Osteocyte (in vitro differentiated cells): ENCODE results near the gene NELL2. TPM values are rescaled to one million over a fixed set of nuclear protein-coding genes. Genes with fewer than 3 reads are reported as not detected.
"Not testable (repeated sequence)": the region's sequence is repeated elsewhere in the genome, so short reads cannot be mapped to it uniquely, and the experiment has no call there.

Experiments used
- DNase-seq: peaks from one replicate; pipeline ENCODE4 v3.0.0; 2021; ENCODE audit warnings: mixed read lengths; ENCODE audit not compliant: unreplicated experiment; ENCODE audit errors: extremely low spot score
- H3K27ac Mint-ChIP-seq: one replicate; pipeline ENCODE4 v1.8.0; 2021; ENCODE audit warnings: mild to moderate bottlenecking, mixed read lengths; ENCODE audit not compliant: unreplicated experiment
- H3K27me3 Mint-ChIP-seq: one replicate; pipeline ENCODE4 v1.8.0; 2021; ENCODE audit warnings: mixed read lengths; ENCODE audit not compliant: unreplicated experiment
- H3K36me3 Mint-ChIP-seq: one replicate; pipeline ENCODE4 v1.8.0; 2021; ENCODE audit warnings: mixed read lengths; ENCODE audit not compliant: unreplicated experiment
- H3K4me1 Mint-ChIP-seq: one replicate; pipeline ENCODE4 v1.8.0; 2021; ENCODE audit warnings: mixed read lengths; ENCODE audit not compliant: unreplicated experiment
- H3K4me3 Mint-ChIP-seq: one replicate; pipeline ENCODE4 v1.8.0; 2021; ENCODE audit warnings: mild to moderate bottlenecking, moderate library complexity, mixed read lengths; ENCODE audit not compliant: unreplicated experiment
- H3K9me3 Mint-ChIP-seq: one replicate; pipeline ENCODE4 v1.8.0; 2021; ENCODE audit warnings: mixed read lengths; ENCODE audit not compliant: unreplicated experiment
- long read RNA-seq: library from polyadenylated mRNA; unstranded; transcript quantifications from one replicate; pipeline ENCODE4 v2.0.0, GENCODE V29; 2021
- total RNA-seq: library from RNA; stranded (reverse); gene quantifications from 2 replicates; pipeline ENCODE4 v1.2.1, GENCODE V29; 2021
- TF ChIP-seq, protein P1 (sequence below): fragments of 200-600 bp; sonication (generic); IDR thresholded peaks from 2 replicates; pipeline ENCODE4 v1.5.0; 2021; ENCODE audit warnings: antibody characterized with exemption, mild to moderate bottlenecking, moderate library complexity

Gene NELL2
- total RNA-seq, result not detected in 2 replicates
- long read RNA-seq, result 0 reads

- DNase-seq, result no peak
- Mint-ChIP-seq H3K36me3 (no peaks in the 10 kb centered on the region), H3K4me3 (peak within 1 kb of the TSS; percentile 71), H3K4me1 (peaks cover 20% of the 10 kb centered on the region), H3K27me3 (peaks cover 55% of the 10 kb centered on the region), H3K9me3 (peaks cover 3% of the 10 kb centered on the region), H3K27ac (no peak within 1 kb of the TSS)
- TF ChIP-seq, protein P1, sequence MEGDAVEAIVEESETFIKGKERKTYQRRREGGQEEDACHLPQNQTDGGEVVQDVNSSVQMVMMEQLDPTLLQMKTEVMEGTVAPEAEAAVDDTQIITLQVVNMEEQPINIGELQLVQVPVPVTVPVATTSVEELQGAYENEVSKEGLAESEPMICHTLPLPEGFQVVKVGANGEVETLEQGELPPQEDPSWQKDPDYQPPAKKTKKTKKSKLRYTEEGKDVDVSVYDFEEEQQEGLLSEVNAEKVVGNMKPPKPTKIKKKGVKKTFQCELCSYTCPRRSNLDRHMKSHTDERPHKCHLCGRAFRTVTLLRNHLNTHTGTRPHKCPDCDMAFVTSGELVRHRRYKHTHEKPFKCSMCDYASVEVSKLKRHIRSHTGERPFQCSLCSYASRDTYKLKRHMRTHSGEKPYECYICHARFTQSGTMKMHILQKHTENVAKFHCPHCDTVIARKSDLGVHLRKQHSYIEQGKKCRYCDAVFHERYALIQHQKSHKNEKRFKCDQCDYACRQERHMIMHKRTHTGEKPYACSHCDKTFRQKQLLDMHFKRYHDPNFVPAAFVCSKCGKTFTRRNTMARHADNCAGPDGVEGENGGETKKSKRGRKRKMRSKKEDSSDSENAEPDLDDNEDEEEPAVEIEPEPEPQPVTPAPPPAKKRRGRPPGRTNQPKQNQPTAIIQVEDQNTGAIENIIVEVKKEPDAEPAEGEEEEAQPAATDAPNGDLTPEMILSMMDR, result no peak
Measured at GRCh38 chr12:44875954-44876543, at the start of gene NELL2. Gene NELL2 (minus strand): TSS chr12:44876315. CDS start chr12:44875869, 446 bp downstream.

- Mint-ChIP-seq H3K9me3 (no peaks in the 10 kb centered on the region), H3K27ac (no peak overlapping the region), H3K4me3 (no peak overlapping the region), H3K4me1 (no peaks in the 10 kb centered on the region), H3K36me3 (no peaks in the 10 kb centered on the region), H3K27me3 (no peaks in the 10 kb centered on the region)
- no peak for DNase-seq
- TF ChIP-seq, protein P1, result no peak
Measured at GRCh38 chr12:44921736-44922135, 45.6 kb upstream of the NELL2 start.

GRCh38 chr12:44917141-44917540 lies 41.0 kb upstream of the NELL2 start:
- H3K36me3 Mint-ChIP-seq, result no peaks in the 10 kb centered on the region

GRCh38 chr12:44915958-44916357 lies 39.8 kb upstream of the NELL2 start:
- H3K36me3 Mint-ChIP-seq, result no peaks in the 10 kb centered on the region
- H3K4me3 Mint-ChIP-seq, result no peak overlapping the region
- TF ChIP-seq, protein P1, result no peak
- H3K27me3 Mint-ChIP-seq, result no peaks in the 10 kb centered on the region
- no peaks in the 10 kb centered on the region for H3K4me1 Mint-ChIP-seq
- no peak overlapping the region for H3K27ac Mint-ChIP-seq
- no peaks in the 10 kb centered on the region for H3K9me3 Mint-ChIP-seq
- DNase-seq, result no peak

More at GRCh38 chr12:44917141-44917540, 41.0 kb upstream of the NELL2 start:
- no peaks in the 10 kb centered on the region for H3K4me1 Mint-ChIP-seq
- TF ChIP-seq, protein P1, result no peak
- no peaks in the 10 kb centered on the region for H3K9me3 Mint-ChIP-seq
- no peak for DNase-seq
- no peaks in the 10 kb centered on the region for H3K27me3 Mint-ChIP-seq
- H3K4me3 Mint-ChIP-seq, result no peak overlapping the region
- H3K27ac Mint-ChIP-seq, result no peak overlapping the region

DNA sequence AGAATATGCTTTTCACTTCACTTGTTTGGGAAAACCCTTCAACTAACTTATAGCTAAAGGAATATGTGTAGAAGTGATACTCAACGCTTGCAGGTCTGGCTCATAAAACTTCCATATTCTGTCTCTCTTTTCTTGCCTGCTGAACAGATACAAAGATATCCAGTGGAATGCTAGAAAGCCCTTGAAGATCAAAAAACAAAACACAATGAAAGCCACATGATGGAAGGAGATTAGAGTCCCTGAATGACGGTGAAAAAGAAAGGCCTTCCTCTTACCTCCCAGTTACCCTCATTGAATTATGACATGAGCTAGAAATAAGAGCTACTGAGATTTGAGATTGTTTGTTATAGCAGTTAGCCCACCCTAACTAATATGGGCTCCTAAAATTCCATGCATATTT lies 28.2 kb upstream of the NELL2 start:
- Mint-ChIP-seq H3K4me3 (no peak overlapping the region), H3K27ac (no peak overlapping the region), H3K36me3 (no peaks in the 10 kb centered on the region), H3K27me3 (no peaks in the 10 kb centered on the region), H3K9me3 (peaks cover 15% of the 10 kb centered on the region), H3K4me1 (no peaks in the 10 kb centered on the region)
- TF ChIP-seq, protein P1, result no peak
- DNase-seq, result no peak

GRCh38 chr12:44898108-44898507 lies 22.0 kb upstream of the NELL2 start:
- not testable (repeated sequence) for DNase-seq, H3K4me1 Mint-ChIP-seq, H3K27me3 Mint-ChIP-seq, H3K4me3 Mint-ChIP-seq, H3K27ac Mint-ChIP-seq, H3K36me3 Mint-ChIP-seq
- peaks cover 18% of the 10 kb centered on the region for H3K9me3 Mint-ChIP-seq
